Transverse colon (tissue), 4 donors: ENCODE results near the gene GOLGA3.
A peak's percentile ranks its signal among the peaks of the same experiment; 100 is the strongest.

Experiments
- CTCF ChIP-seq, 5 experiments: fragments of 200-600 bp in 3 of 5; fragments of 450-650 bp in 2 of 5; sonication (generic) in 3 of 5; IDR thresholded peaks; 1 replicate in 2 of 5; 2 replicates in 3 of 5; pipeline ENCODE4 v1.5.1; 2016 to 2017; ENCODE audit warnings: antibody characterized with exemption in 5 of 5, inconsistent platforms in 3 of 5, mild to moderate bottlenecking in 2 of 5, moderate library complexity in 1 of 5
- POLR2A ChIP-seq: fragments of 450-650 bp; IDR thresholded peaks from one replicate; pipeline ENCODE4 v1.6.1; 2016; ENCODE audit warnings: antibody characterized with exemption, mild to moderate bottlenecking, moderate library complexity
- POLR2AphosphoS5 ChIP-seq, 3 donors: sonication (generic); formaldehyde crosslinking; IDR thresholded peaks; one replicate each; pipeline ENCODE4 v1.6.1; 2016; ENCODE audit warnings: antibody characterized with exemption in 3 of 3

DNA sequence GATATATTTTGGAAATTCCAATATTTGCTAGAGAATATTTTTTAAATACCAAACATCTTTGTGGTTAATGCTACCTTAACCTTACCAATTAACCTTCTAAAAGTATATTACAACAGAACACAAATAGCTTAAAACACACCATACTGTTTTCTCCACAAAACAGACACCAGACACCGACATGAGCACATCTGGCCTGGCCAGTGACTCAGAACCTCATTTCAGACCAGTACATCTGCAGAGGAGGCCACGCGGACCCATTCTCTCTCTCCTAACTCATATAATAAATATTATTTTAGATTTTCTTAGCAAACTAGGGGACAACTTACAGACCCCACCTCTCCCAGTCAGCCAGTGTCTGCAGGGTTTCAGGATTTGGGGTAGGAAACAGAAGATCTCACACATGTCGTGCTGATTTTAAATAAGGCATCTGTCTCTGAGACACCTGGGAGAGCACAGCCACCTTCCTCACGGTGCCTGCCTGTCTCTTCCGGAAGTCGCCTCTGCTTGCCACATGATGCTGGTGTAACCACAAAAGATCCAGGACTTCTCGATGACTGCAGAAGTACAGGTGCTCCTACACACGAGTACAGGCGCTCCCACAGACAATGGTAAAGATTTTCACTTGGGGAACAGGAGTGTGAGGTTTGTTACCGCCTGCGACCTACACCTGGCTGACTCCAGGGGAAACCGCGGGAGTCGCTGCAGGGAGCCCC lies 57.4 kb downstream of the GOLGA3 start:
- TF ChIP-seq CTCF (IDR thresholded peaks at IDR 0.05) (no peak), POLR2A (no peak), POLR2AphosphoS5 (IDR thresholded peaks at IDR 0.05) (peak in 1 of 3 donors; percentile 47)
